SW 1271 (cell line): ENCODE results near the gene ALG8.
"Not testable (repeated sequence)": the region's sequence is repeated elsewhere in the genome, so short reads cannot be mapped to it uniquely, and the experiment has no call there.

Source experiments
- DNase-seq, 2 experiments: peaks; one replicate each; lab custom pipeline; 2025; lab: John Stamatoyannopoulos, UW

Gene ALG8

DNA sequence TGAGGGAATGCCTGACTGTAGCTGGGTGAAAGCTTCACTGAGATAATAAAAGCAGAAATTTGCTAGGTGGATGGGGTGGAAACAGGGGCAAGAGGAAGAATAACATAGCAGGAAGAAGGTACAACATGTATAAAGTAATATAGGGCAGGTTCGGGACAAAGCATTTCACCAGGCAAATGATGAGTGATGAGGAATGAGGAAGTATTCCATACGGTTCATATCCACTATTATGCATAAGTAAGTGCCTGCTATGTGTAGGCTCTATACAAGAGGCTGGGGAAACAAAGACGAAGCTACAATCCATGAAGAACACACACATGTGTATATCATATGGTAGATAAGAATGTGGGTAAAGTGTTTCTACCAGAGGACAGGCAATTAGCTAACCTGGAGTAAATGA lies 67.7 kb downstream of the ALG8 start:
- no peak for DNase-seq

DNA sequence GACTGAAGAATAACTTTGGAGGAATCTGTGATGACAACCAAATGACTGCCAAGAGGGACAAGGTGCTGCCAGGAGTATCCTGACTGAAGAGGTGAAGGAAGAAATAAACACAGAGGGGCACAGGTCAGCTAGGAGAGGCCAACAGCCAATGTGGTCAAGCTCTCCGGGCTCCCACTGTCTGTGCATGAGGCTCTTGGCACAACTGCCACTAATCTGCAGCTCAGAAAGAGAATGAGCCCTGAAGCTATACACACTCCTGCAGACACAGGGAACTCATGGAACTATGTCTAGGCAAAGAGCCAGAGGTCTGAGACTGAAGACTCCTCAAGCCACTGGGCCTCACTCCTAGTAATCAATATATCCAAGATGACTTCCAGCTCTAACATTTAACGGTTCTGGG lies 68.8 kb downstream of the ALG8 start:
- no peak for DNase-seq

DNA sequence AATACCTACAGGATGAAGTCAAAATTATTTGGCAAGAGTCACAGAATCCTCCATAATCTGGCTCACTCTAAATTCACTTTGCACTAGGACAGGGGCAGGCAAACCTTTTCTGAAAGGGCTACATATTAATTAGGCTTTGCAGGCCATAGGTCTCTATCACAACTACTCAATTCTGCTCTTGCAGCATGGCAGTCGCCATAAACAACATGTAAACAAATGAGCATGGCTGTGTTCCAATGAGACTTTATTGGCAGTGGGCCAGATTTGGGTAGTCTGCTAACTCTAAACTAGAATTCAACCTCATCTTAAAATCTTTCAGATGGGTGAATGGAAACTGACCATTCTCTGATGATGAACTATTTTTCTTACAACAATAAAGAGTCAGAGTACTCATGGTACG lies 70.0 kb downstream of the ALG8 start:
- DNase-seq: peak in 1 of 2 experiments; percentile 17

DNA sequence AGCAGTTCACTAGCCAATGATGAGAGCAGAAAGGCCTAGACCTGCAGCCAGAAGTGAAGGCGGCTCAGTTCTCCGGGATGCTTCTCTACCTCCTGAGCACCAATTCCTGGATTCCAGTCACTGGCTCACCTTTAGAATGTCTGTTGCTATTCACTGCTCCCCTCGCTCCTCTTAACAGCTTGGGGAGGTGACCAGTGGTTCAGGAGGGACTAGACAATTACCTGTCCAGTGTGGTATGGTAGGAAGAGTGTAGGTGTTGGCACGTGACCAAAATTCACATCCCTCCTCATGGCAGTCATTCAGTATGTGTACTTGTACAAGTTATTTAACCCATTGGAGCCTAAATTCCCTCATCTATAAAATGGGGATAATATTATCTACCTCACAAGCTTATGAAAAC lies 71.7 kb downstream of the ALG8 start:
- DNase-seq: no peak

DNA sequence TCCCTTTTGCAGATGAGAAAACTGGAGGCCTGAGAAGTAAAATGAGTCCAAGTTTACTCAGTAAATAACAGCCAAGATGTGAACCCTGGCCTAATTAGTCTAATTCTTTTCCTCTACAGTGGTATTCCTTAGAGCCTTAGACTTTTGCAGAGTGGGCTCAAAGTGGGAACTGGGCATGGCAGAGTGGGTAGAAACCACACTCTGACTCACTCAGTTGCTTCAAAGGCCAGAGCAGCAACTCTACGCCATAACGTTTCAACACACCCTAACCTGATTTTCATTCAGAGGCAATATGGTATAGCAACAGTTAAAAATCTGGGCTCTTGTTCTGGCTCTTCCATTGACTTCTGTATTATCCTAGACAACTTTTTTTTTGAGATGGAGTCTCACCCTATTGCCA lies 73.0 kb downstream of the ALG8 start:
- DNase-seq: no peak

DNA sequence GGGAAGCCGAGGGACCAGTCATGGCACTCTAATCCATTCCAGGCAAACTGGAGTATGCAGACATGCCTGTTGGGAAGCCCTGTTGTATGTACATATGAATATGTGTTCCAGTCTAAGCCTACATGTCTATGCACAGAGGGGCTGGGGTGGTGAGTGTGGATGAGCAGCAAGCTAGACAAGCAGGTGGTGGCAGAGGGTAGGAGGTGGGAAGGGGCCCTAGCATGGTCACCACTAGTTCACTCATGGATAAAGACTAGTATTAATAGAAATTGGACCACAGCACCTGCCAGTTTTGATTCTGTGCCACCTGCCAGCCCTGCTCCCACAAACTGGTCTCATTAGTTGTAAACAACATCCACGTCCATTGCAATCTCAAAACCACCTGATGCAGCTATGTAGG lies 74.2 kb downstream of the ALG8 start:
- no peak for DNase-seq

DNA sequence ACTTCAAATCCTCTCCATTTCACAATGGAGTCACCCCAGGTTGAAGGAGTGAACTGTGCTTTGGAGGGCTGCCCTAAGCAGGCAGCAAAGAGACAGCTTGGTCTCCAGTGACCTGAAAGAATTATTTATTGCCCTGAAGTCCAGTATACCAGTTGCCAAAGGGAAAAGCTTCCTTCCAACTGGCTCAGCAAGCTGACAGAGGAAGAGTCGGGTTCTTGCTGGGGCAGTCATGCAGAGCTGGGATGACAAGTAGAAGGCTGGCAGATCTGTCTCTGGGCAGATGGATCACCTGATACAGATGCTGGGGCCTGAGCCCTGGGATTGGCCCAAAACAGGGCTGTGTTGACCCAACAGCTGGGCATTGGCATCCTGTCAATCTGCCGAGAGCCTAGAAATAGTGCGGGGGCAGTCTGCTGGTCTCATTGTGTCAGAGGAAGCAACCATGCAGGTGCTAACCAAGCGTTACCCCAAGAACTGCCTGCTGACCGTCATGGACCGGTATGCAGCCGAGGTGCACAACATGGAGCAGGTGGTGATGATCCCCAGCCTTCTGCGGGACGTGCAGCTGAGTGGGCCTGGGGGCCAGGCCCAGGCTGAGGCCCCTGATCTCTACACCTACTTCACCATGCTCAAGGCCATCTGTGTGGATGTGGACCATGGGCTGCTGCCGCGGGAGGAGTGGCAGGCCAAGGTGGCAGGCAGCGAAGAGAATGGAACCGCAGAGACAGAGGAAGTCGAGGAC lies 75.8 kb downstream of the ALG8 start, which contains the start of gene THRSP:
Gene THRSP (plus strand): TSS at position 422 of the 742 bp plus-strand sequence. CDS start 21 bp downstream, at position 443.
- DNase-seq: no peak

DNA sequence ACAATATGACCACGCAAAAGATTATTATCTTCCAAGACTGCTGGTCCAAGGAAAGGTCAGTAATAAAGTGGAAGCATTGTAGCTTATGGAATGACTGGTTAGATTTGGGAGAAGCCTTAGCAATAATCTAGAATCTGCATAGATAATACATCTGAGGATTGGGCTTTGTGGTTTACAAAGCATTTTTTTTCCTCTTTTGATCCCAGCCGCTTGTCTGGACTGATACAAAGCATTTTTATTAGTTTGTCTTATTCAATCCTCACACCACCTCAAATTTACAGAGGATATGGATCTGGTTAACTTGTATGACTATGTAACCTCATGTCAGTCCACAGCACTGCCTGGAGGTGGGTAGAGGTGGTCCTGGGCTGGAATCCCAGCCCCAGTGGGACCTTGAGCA lies 76.8 kb downstream of the ALG8 start:
- DNase-seq: no peak

DNA sequence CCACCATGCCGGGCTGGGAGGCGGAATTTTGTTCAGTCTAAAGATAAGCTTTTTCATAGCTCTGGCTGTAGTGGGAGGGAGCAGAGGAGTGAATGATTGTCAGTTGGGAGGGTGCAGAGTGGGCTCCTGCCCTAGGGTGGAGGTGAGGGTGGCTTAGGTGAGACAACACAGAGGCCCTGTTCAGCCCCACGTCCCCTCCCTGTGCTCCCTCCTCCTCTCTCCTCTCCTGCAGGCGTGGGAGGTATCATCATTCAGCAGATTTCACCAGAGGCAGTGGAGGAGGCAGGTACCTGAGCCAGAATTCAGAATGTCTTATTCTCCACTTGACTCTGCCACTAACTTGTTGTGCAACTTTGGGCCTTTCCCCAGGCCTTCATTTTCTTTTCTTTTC lies 77.5 kb downstream of the ALG8 start:
- no peak for DNase-seq

DNA sequence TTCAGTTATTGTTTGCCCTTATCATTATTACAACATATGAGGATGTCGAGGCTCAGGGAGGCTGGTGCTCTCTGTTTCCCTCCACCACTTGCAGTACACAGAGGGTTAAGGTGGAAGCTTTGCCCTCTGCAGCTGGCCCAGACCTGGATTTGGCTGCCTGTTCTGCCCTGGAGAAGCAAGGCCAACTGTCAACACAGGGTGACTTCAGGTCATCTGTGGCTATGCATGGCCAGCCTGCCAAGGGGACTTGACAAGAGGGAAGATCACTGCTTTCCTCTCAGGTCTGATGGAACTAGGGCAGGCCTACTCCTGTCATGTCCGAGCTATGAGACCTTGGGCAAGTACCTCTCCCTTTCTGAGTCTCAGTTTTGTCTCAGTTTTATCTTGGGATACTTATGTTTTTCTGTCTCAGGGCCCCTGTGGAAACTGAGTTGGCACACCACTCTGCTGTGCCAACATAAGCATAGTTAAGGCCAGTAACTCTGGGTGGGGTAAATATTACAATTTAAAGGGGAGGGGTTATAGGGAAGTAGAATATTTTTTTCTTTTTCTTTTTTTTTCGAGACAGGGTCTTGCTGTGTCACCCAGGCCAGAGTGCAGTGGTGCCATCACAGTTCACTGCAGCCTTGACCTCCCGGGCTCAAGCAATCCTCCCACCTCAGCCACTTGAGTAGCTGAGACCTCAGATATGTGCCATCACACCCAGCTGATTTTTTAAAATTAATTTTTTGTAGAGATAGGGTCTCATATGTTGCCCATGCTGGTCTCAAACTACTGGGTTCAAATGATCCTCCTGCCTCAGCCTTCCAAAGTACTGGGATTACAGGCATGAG lies 78.1 kb downstream of the ALG8 start:
- no peak for DNase-seq

DNA sequence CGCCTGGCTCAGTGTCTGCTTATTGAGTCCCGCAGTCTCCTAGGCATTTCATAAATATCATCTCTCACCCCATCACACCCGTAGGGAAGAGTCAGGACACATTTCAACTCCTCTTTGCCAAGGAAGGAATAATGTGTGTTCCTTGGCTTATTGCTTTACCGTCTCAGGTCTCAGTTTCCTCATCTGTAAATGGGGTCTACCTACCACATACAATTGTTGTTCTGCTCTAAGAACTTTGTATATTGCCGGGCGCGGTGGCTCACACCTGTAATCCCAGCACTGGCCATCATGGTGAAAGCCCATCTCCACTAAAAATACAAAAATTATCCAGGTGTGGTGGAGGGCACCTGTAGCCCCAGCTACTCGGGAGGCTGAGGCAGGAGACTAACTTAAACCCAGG lies 78.9 kb downstream of the ALG8 start:
- DNase-seq: no peak

DNA sequence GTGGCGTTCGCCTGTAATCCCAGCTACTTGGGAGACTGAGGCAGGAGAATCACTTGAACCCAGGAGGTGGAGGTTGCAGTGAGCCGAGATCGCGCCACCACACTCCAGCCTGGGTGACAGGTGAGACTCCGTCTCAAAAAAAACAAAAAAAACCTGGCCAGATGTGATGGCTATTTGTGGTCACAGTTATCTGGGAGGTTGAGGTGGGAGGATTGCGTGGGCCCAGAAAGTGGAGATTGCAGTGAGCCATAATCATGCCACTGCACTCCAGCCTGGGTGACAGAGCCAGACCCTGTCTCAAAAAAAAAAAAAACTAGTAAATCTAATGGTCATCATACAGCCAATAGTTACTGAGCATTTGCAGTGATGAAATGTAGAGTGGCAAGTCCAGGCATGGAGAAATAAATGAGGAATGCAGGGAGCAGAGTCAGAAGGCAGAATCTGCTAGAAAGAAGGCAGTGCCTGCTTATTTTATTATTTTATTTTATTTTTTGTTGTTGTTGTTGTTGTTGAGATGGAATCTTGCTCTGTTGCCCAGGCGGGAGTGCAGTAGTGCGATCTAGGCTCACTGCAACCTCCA lies 79.6 kb downstream of the ALG8 start:
- DNase-seq: not testable (repeated sequence)

DNA sequence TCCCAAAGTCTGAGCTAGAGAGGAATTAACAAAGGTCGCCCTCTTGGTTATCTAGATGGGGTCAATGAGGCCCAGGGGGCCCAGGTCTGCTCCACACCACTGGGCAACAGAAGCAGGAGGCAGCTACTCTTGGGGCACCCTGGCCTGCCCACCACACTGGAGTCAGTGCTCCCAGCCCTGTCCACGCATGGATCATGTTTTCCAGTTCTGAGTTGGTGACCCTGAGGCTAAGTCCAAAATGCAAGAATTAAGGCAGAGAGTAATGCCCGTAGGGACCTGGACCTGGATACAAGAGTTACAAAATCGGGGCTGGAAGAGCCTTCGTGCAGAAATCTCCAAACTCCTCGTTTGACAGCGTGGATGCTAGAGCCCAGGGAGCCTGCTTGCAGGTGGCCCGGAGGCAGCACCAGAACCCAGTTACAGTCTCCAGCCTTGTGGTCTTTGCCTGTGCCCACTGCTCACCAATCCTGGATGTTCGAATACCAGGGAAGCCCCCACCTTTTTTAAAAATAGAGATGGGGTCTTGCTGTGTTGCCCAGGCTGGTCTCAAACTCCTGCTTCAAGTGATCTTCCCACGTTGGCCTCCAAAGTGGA lies 81.9 kb downstream of the ALG8 start:
- no peak for DNase-seq

DNA sequence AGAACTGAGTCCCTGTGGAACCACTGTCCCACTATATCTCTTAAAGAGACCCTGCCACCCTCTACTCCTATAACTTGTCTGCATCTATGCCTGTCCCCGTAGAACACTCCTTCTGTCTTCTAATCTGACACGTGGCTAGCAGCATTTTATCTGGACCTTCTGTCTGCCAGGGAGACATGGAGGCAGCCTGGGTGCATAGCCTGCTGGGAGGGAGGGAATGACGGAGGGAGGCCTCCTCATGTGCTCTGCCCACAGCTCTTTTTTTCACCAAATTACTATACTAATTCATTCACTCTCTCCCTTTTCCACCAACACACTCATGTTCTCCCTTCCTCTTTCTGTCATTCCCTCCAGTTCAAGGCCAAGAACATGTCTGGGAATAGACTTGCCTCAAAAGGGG lies 83.3 kb downstream of the ALG8 start:
- no peak for DNase-seq

DNA sequence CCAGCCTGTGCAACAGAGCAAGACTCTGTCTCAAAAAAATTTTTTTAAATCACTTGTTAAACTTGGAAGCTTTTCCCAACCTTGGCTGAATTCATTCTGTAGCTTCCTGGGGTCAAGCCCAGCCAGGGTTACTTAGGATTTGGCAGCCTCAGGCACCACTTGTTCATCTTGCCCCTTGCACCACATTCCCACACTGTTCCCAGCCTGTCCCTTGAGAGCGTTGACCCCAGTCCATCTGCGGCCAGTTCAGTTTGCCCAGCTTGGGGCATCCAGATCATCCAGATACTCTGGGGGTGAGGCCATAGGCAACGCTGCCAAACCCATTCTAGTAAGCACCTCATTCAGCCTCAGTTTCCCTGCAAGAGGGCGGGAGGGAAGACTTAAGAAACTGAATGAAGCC lies 84.5 kb downstream of the ALG8 start:
- no peak for DNase-seq

DNA sequence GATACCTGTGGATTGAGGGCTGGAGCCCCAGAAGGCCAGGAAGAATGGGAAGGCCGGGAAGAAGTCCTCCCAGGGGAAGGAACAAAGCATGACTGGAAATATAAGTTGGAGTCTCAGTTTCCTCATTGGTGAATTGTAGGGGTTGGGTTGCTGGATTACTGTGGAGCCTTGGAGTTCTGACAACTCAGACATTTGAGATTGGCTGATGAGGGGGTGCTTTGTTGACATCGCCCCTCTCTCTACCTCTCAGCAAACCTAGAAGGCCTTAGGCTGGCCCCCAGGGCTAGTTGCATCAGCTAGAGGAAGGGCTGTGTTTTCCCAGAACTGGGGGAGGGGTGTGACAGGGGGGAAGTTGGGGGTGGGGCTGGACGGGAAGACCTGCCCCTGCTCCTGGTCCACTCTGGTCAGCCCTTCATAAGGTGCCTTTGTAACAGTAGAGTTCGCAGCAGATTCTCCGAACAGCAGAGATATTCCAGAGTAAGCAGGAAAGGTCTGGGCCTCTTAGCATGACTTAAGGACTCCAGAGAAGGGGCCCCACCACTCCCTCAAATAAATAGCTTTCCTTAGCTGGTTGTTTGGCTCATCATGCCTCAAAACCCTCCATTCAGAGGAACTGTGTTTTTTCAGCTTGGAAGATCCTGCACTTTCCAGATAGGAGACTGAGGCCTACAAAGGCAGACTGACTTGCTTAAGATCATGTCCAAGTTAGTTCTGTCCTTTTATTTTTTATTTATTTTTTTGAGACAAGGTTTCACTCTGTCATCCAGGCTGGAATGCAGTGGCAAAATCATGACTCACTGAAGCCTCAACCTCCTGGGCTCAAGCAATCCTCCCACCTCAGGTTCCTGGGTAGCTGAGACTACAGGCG lies 88.2 kb downstream of the ALG8 start:
- peak in 1 of 2 experiments; percentile 29 for DNase-seq
